Loucy (cell line): ENCODE results near the gene SLC6A1.

ENCODE experiments used
- EZH2phosphoT487 ChIP-seq: fragments of 200-600 bp; IDR thresholded peaks from 2 replicates; pipeline ENCODE4 v1.6.1; 2018; ENCODE audit warnings: antibody characterized with exemption, mild to moderate bottlenecking, moderate library complexity, borderline replicate concordance
- TF ChIP-seq, protein P1 (sequence below): fragments of 200-600 bp; sonication (generic); conservative IDR thresholded peaks from 2 replicates; pipeline ENCODE4 v1.5.1; 2014; ENCODE audit warnings: mild to moderate bottlenecking, antibody characterized with exemption, low read length

- TF ChIP-seq, protein P1, sequence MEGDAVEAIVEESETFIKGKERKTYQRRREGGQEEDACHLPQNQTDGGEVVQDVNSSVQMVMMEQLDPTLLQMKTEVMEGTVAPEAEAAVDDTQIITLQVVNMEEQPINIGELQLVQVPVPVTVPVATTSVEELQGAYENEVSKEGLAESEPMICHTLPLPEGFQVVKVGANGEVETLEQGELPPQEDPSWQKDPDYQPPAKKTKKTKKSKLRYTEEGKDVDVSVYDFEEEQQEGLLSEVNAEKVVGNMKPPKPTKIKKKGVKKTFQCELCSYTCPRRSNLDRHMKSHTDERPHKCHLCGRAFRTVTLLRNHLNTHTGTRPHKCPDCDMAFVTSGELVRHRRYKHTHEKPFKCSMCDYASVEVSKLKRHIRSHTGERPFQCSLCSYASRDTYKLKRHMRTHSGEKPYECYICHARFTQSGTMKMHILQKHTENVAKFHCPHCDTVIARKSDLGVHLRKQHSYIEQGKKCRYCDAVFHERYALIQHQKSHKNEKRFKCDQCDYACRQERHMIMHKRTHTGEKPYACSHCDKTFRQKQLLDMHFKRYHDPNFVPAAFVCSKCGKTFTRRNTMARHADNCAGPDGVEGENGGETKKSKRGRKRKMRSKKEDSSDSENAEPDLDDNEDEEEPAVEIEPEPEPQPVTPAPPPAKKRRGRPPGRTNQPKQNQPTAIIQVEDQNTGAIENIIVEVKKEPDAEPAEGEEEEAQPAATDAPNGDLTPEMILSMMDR: no peak
- no peak for TF ChIP-seq EZH2phosphoT487
Measured at GRCh38 chr3:11001658-11002021, 9.1 kb downstream of the SLC6A1 start.
